Neural progenitor cell (in vitro differentiated cells): Measurements from ENCODE around the gene OR5AC2.

Experiments used
- EZH2 ChIP-seq: fragments of 200-600 bp; sonication (generic); IDR thresholded peaks from 2 replicates; pipeline ENCODE4 v1.6.1; 2017; ENCODE audit warnings: antibody characterized with exemption, mild to moderate bottlenecking, moderate library complexity
- EZH2phosphoT487 ChIP-seq: fragments of 200-600 bp; sonication (generic); IDR thresholded peaks from 2 replicates; pipeline ENCODE4 v1.6.1; 2017; ENCODE audit warnings: antibody characterized with exemption
- TF ChIP-seq, protein P1 (sequence below): fragments of 200-600 bp; sonication (generic); IDR thresholded peaks from 2 replicates; pipeline ENCODE4 v1.5.1; 2017; ENCODE audit warnings: antibody characterized with exemption, mild to moderate bottlenecking

DNA sequence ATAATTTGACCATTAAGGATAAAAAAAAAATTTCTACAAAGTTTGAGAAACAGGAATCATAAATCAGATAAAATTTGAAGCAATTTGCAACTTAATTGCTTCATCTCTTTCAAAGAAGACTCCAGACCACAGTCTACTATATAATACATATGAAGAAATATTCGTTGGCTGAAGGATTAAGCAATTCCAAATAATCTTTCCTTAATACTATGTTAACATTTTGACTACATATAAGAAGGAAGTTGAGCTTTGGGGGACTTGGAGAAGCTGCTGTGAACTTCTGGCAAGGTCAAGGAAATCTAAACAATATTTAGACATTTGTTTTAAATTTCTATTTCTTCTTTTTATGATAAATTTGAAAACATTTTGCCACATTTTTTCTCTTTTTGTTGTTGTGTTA lies 38.4 kb upstream of the OR5AC2 start:
- TF ChIP-seq, protein P1, sequence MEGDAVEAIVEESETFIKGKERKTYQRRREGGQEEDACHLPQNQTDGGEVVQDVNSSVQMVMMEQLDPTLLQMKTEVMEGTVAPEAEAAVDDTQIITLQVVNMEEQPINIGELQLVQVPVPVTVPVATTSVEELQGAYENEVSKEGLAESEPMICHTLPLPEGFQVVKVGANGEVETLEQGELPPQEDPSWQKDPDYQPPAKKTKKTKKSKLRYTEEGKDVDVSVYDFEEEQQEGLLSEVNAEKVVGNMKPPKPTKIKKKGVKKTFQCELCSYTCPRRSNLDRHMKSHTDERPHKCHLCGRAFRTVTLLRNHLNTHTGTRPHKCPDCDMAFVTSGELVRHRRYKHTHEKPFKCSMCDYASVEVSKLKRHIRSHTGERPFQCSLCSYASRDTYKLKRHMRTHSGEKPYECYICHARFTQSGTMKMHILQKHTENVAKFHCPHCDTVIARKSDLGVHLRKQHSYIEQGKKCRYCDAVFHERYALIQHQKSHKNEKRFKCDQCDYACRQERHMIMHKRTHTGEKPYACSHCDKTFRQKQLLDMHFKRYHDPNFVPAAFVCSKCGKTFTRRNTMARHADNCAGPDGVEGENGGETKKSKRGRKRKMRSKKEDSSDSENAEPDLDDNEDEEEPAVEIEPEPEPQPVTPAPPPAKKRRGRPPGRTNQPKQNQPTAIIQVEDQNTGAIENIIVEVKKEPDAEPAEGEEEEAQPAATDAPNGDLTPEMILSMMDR, result no peak
- TF ChIP-seq EZH2, result no peak
- TF ChIP-seq EZH2phosphoT487, result no peak
